Neural cell (in vitro differentiated cells): ENCODE results near the gene DCX. TPM values are rescaled to one million over a fixed set of nuclear protein-coding genes. Genes with fewer than 3 reads are reported as not detected.

Source experiments
- H2AFZ ChIP-seq: fragments of 200-600, 300-800 bp; sonication (generic), shearing (Covaris generic); 2 replicates; pipeline ENCODE4 v1.6.0; 2014; ENCODE audit warnings: low read depth, mild to moderate bottlenecking, antibody characterized with exemption, low read length, moderate library complexity
- H3F3A ChIP-seq: fragments of 200-600 bp; shearing (Covaris generic); 2 replicates; pipeline ENCODE4 v1.6.1; 2016; ENCODE audit warnings: mild to moderate bottlenecking, moderate library complexity, mixed read lengths, antibody characterized with exemption, low read length; ENCODE audit not compliant: insufficient read depth, poor library complexity, severe bottlenecking
- H3K27ac ChIP-seq: fragments of 200-600, 300-800 bp; sonication (generic), shearing (Covaris generic); 2 replicates; pipeline ENCODE4 v1.5.1; 2014; ENCODE audit warnings: mild to moderate bottlenecking, low read length, moderate library complexity
- H3K27me3 ChIP-seq: fragments of 300-800, 200-600 bp; sonication (generic), shearing (Covaris generic); 2 replicates; pipeline ENCODE4 v1.6.0; 2014; ENCODE audit warnings: mild to moderate bottlenecking, low read depth, low read length, moderate library complexity; ENCODE audit not compliant: insufficient read depth
- H3K36me3 ChIP-seq: fragments of 300-800, 200-600 bp; sonication (generic), shearing (Covaris generic); 2 replicates; pipeline ENCODE4 v1.5.1; 2014; ENCODE audit warnings: mild to moderate bottlenecking, antibody characterized with exemption, low read length, moderate library complexity; ENCODE audit not compliant: insufficient read depth
- H3K4me2 ChIP-seq: fragments of 300-800, 200-600 bp; sonication (generic), shearing (Covaris generic); 2 replicates; pipeline ENCODE4 v1.6.0; 2014; ENCODE audit warnings: mild to moderate bottlenecking, low read length
- H3K4me3 ChIP-seq: fragments of 300-800, 200-600 bp; sonication (generic), shearing (Covaris generic); 2 replicates; pipeline ENCODE4 v1.5.1; 2014; ENCODE audit warnings: mild to moderate bottlenecking, low read length, moderate library complexity
- H3K79me2 ChIP-seq: fragments of 200-600 bp; shearing (Covaris generic); replicated peaks from 2 replicates; pipeline ENCODE4 v1.6.0; 2014; ENCODE audit warnings: mild to moderate bottlenecking, low read length, moderate library complexity; ENCODE audit not compliant: insufficient read depth
- H3K9ac ChIP-seq: fragments of 300-800, 200-600 bp; sonication (generic), shearing (Covaris generic); 2 replicates; pipeline ENCODE4 v1.6.1; 2016; ENCODE audit warnings: mild to moderate bottlenecking, low read length, mixed read lengths
- H3K9me2 ChIP-seq: fragments of 200-600 bp; shearing (Covaris generic); 2 replicates; pipeline ENCODE4 v1.6.1; 2016; ENCODE audit warnings: mild to moderate bottlenecking, low read length, mixed read lengths; ENCODE audit not compliant: insufficient read depth
- H3K9me3 ChIP-seq: fragments of 200-600, 300-800 bp; sonication (generic), shearing (Covaris generic); 2 replicates; pipeline ENCODE4 v1.6.1; 2016; ENCODE audit warnings: mild to moderate bottlenecking, mixed run types, low read length, moderate library complexity, mixed read lengths
- H4K20me1 ChIP-seq: fragments of 200-600 bp; shearing (Covaris generic); 2 replicates; pipeline ENCODE4 v1.6.1; 2016; ENCODE audit warnings: mild to moderate bottlenecking, mixed run types; ENCODE audit not compliant: insufficient read depth
- CTCF ChIP-seq: fragments of 450-650 bp; IDR thresholded peaks from 2 replicates; pipeline ENCODE4 v1.5.1; 2014; ENCODE audit warnings: antibody characterized with exemption, mild to moderate bottlenecking, moderate library complexity; ENCODE audit not compliant: poor library complexity, severe bottlenecking
- EP300 ChIP-seq: fragments of 450-650 bp; conservative IDR thresholded peaks from 2 replicates; pipeline ENCODE4 v1.6.1; 2014; ENCODE audit warnings: antibody characterized with exemption, mild to moderate bottlenecking, moderate library complexity; ENCODE audit not compliant: poor library complexity, severe bottlenecking
- EZH2 ChIP-seq: fragments of 200-600, 300-800 bp; shearing (Covaris generic), sonication (generic); IDR thresholded peaks from 2 replicates; pipeline ENCODE4 v1.6.1; 2014; ENCODE audit warnings: antibody characterized with exemption, low read length, borderline replicate concordance, mild to moderate bottlenecking; ENCODE audit not compliant: insufficient read depth, poor library complexity, severe bottlenecking
- MXI1 ChIP-seq: fragments of 450-650 bp; conservative IDR thresholded peaks from 2 replicates; pipeline ENCODE4 v1.6.1; 2014; ENCODE audit warnings: antibody characterized with exemption, mild to moderate bottlenecking; ENCODE audit not compliant: poor library complexity, severe bottlenecking
- POLR2AphosphoS5 ChIP-seq: IDR thresholded peaks from 2 replicates; pipeline ENCODE4 v1.6.1; 2012
- RAD21 ChIP-seq: fragments of 450-650 bp; conservative IDR thresholded peaks from 2 replicates; pipeline ENCODE4 v1.6.1; 2014; ENCODE audit warnings: antibody characterized with exemption, mild to moderate bottlenecking, moderate library complexity
- REST ChIP-seq: IDR thresholded peaks from 2 replicates; pipeline ENCODE4 v1.6.1; 2012; ENCODE audit warnings: borderline replicate concordance
- SMC3 ChIP-seq: fragments of 450-650 bp; conservative IDR thresholded peaks from 2 replicates; pipeline ENCODE4 v1.6.1; 2014; ENCODE audit warnings: antibody characterized with exemption, mild to moderate bottlenecking, moderate library complexity; ENCODE audit not compliant: poor library complexity
- TAF1 ChIP-seq: IDR thresholded peaks from 2 replicates; pipeline ENCODE4 v1.6.1; 2012; ENCODE audit warnings: low read depth
- polyA plus RNA-seq: library from polyadenylated mRNA; depleted of rRNA; stranded (reverse); fragments of >200 nt; gene quantifications from 2 replicates; pipeline ENCODE4 v1.2.3, GENCODE V29; 2014

DCX gene
- polyA plus RNA-seq, 1 donor from 2014 or later = 180 TPM

GRCh38 chrX:111265486-111265885 lies 146.5 kb downstream of the DCX start:
- Histone ChIP-seq H3K9me3 (no peaks in the 10 kb centered on the region), H3K79me2 (no peaks in the 10 kb centered on the region), H3K27ac (no peak overlapping the region), H3K36me3 (no peaks in the 10 kb centered on the region), H3K9ac (no peak overlapping the region), H3F3A (no peaks in the 10 kb centered on the region), H4K20me1 (no peaks in the 10 kb centered on the region), H3K27me3 (no peaks in the 10 kb centered on the region), H3K4me2 (no peak overlapping the region), H3K4me3 (no peak overlapping the region), H2AFZ (no peak overlapping the region), H3K9me2 (no peaks in the 10 kb centered on the region)
- TF ChIP-seq REST (no peak), POLR2AphosphoS5 (no peak), MXI1 (no peak), SMC3 (no peak)

- H3K27me3 ChIP-seq = no peaks in the 10 kb centered on the region
These were observed 147.6 kb downstream of the DCX start for GRCh38 chrX:111264385-111264784.

More at GRCh38 chrX:111264385-111264784, 147.6 kb downstream of the DCX start:
- H3K27ac ChIP-seq = no peak overlapping the region
- H3K9me2 ChIP-seq = no peaks in the 10 kb centered on the region
- no peak overlapping the region for H3K4me2 ChIP-seq
- no peak overlapping the region for H3K4me3 ChIP-seq
- H3K9ac ChIP-seq = no peak overlapping the region
- no peaks in the 10 kb centered on the region for H4K20me1 ChIP-seq
- no peaks in the 10 kb centered on the region for H3K79me2 ChIP-seq
- H2AFZ ChIP-seq = no peak overlapping the region
- H3K9me3 ChIP-seq = no peaks in the 10 kb centered on the region
- H3K36me3 ChIP-seq = no peaks in the 10 kb centered on the region
- no peaks in the 10 kb centered on the region for H3F3A ChIP-seq
- no peak for TF ChIP-seq EZH2
- no peak for TF ChIP-seq MXI1
- TF ChIP-seq EP300 = no peak
- TF ChIP-seq REST = no peak
- TF ChIP-seq SMC3 = peak; percentile 63
- peak; percentile 51 for TF ChIP-seq CTCF
- no peak for TF ChIP-seq POLR2AphosphoS5
- TF ChIP-seq RAD21 = peak; percentile 56
- TF ChIP-seq TAF1 = no peak
